NCI-H345 (cell line): ENCODE data around the gene CDK18.

ENCODE experiments used
- DNase-seq: peaks from one replicate; lab custom pipeline; 2025; lab: John Stamatoyannopoulos, UW

Gene CDK18

GRCh38 chr1:205505076-205505729 lies 734 bp downstream of the CDK18 start:
- no peak for DNase-seq

- no peak for DNase-seq
These were observed 1.3 kb downstream of the CDK18 start for GRCh38 chr1:205505791-205506190.

- DNase-seq = no peak
These were observed 2.1 kb downstream of the CDK18 start for GRCh38 chr1:205506409-205507200.

GRCh38 chr1:205508227-205508714 lies 3.8 kb downstream of the CDK18 start:
- DNase-seq = no peak

- no peak for DNase-seq
These were observed 6.0 kb downstream of the CDK18 start for GRCh38 chr1:205510308-205510950.

GRCh38 chr1:205510951-205511330 lies 6.5 kb downstream of the CDK18 start:
- no peak for DNase-seq

- DNase-seq = no peak
These were observed 7.9 kb downstream of the CDK18 start for GRCh38 chr1:205512059-205513045.

- no peak for DNase-seq
These were observed 9.3 kb downstream of the CDK18 start for GRCh38 chr1:205513774-205514173.

- DNase-seq = no peak
These were observed 10.0 kb downstream of the CDK18 start for GRCh38 chr1:205514211-205515142.

- DNase-seq = no peak
These were observed 11.3 kb downstream of the CDK18 start for GRCh38 chr1:205515781-205516253.

GRCh38 chr1:205516362-205516761 lies 11.9 kb downstream of the CDK18 start:
- DNase-seq = no peak

GRCh38 chr1:205517288-205517687 lies 12.8 kb downstream of the CDK18 start:
- DNase-seq = no peak

GRCh38 chr1:205517763-205518162 lies 13.3 kb downstream of the CDK18 start:
- DNase-seq = no peak

GRCh38 chr1:205518661-205519540 lies 14.4 kb downstream of the CDK18 start:
- DNase-seq = peak; percentile 20

- no peak for DNase-seq
These were observed 15.2 kb downstream of the CDK18 start for GRCh38 chr1:205519541-205520131.

GRCh38 chr1:205520709-205521108 lies 16.2 kb downstream of the CDK18 start:
- DNase-seq = no peak

GRCh38 chr1:205521686-205522085 lies 17.2 kb downstream of the CDK18 start:
- DNase-seq = no peak

GRCh38 chr1:205522692-205523091 lies 18.2 kb downstream of the CDK18 start:
- no peak for DNase-seq

- DNase-seq = no peak
These were observed 18.9 kb downstream of the CDK18 start for GRCh38 chr1:205523261-205523890.
